Esophagus muscularis mucosa (tissue), 3 donors: ENCODE data around the gene CDCA7.

Experiments
- POLR2A ChIP-seq: fragments of 450-650 bp; IDR thresholded peaks from one replicate; pipeline ENCODE4 v1.6.1; 2017; ENCODE audit warnings: antibody characterized with exemption, moderate library complexity, mild to moderate bottlenecking, low read depth
- TF ChIP-seq, protein P1 (sequence below), 3 experiments: fragments of 200-600 bp in 2 of 3; fragments of 450-650 bp in 1 of 3; sonication (generic) in 2 of 3; IDR thresholded peaks; one replicate each; pipeline ENCODE4 v1.5.1; 2017 to 2019; ENCODE audit warnings: antibody characterized with exemption in 3 of 3, mild to moderate bottlenecking in 2 of 3, moderate library complexity in 1 of 3

DNA sequence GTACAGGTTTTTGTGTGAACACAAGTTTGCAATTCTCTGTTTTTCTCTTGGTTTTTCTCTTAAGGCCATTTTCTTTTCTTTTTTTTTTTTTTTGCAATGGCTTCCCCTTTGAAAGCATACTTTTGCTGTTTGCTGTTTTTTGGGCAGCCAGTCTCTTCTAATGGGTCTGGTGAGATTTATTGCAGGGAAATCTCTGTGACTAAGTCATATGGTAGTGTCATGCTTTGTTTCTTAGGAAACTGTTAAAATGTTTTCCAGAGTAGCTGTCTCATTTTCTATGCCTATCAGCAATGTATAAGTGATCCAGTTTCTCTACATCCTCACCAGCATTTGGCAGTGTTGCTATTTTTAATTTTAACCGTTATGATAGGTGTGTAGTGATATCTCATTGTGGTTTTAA is 27.9 kb upstream of the CDCA7 start:
- TF ChIP-seq, protein P1, sequence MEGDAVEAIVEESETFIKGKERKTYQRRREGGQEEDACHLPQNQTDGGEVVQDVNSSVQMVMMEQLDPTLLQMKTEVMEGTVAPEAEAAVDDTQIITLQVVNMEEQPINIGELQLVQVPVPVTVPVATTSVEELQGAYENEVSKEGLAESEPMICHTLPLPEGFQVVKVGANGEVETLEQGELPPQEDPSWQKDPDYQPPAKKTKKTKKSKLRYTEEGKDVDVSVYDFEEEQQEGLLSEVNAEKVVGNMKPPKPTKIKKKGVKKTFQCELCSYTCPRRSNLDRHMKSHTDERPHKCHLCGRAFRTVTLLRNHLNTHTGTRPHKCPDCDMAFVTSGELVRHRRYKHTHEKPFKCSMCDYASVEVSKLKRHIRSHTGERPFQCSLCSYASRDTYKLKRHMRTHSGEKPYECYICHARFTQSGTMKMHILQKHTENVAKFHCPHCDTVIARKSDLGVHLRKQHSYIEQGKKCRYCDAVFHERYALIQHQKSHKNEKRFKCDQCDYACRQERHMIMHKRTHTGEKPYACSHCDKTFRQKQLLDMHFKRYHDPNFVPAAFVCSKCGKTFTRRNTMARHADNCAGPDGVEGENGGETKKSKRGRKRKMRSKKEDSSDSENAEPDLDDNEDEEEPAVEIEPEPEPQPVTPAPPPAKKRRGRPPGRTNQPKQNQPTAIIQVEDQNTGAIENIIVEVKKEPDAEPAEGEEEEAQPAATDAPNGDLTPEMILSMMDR (IDR thresholded peaks at IDR 0.05): no peak
- no peak for TF ChIP-seq POLR2A
